NCI-H128 (cell line): ENCODE measurements around the gene RLN1.
"Not testable (repeated sequence)": the region's sequence is repeated elsewhere in the genome, so short reads cannot be mapped to it uniquely, and the experiment has no call there.

Experiments used
- DNase-seq: peaks from one replicate; lab custom pipeline; 2025; ENCODE audit not compliant: unreplicated experiment; lab: John Stamatoyannopoulos, UW

RLN1 gene

GRCh38 chr9:5326187-5326586 is 13.5 kb downstream of the RLN1 start:
- no peak for DNase-seq

- not testable (repeated sequence) for DNase-seq
Observed at GRCh38 chr9:5321601-5322000, 18.1 kb downstream of the RLN1 start.

- no peak for DNase-seq
Observed at GRCh38 chr9:5321058-5321457, 18.6 kb downstream of the RLN1 start.

DNA sequence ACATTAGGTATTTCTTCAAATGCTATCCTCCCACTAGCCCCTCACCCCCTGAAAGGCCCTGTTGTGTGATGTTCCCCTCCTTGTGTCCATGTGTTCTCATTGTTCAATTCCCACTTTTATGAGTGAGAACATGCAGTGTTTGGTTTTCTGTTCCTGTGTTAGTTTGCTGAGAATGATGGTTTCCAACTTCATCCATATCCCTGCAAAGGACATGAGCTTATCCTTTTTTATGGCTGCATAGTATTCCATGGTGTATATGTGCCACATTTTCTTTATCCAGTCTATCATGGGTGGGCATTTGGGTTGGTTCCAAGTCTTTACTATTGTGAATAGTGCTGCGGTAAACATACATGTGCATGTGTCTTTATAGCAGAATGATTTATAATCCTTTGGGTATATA is 23.3 kb downstream of the RLN1 start:
- not testable (repeated sequence) for DNase-seq

GRCh38 chr9:5315187-5315923 is 24.3 kb downstream of the RLN1 start:
- no peak for DNase-seq

GRCh38 chr9:5310851-5311250 is 28.8 kb downstream of the RLN1 start:
- no peak for DNase-seq

- DNase-seq, result no peak
Observed at GRCh38 chr9:5305741-5306140, 33.9 kb downstream of the RLN1 start.

GRCh38 chr9:5303840-5304795 is 35.6 kb downstream of the RLN1 start, which contains the start of gene RLN2:
RLN2 (minus strand) TSS chr9:5304716; CDS start chr9:5304580, 136 bp downstream.
- DNase-seq, result not testable (repeated sequence)

DNA sequence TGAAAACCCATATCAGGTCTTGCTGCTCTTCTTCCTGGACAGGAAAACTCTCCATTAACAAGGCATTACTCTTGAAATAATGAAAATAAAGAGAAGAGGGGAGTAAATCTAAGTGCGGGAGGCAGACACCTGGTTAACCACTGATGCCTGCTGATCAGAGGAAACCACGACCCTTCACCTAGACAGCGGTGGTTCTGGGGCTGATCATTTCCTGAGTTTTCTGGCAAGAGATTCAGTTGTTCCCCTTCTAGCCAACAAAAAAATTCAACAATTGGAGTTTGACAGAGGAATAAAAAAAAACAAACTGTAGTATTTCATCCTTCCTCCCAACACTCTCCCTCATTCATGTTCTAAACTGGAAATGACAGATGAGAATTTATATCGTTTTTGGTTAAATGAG is 38.1 kb downstream of the RLN1 start:
- no peak for DNase-seq

GRCh38 chr9:5292141-5292540 is 47.5 kb downstream of the RLN1 start:
- DNase-seq, result no peak

DNA sequence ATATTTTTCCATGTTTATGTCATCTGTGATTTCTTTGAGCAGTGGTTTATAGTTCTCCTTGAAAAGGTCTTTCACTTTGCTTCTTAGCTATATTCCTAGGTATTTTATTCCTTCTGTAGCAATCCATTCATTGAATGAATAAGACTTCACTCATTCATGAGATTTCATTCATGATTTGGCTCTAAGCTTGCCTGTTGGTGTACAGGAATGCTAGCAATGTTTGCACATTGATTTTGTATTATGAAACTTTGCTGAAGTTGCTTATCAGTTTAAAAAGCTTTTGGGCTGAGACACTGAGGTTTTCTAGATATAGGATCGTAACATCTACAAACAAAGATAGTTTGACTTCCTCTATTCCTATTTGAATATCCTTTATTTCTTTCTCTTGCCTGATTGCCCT is 51.1 kb downstream of the RLN1 start:
- DNase-seq, result no peak

GRCh38 chr9:5286262-5286661 is 53.4 kb downstream of the RLN1 start:
- no peak for DNase-seq
